HepG2 (cell line): ENCODE data around the gene FAM89B.
"Not testable (repeated sequence)": the region's sequence is repeated elsewhere in the genome, so short reads cannot be mapped to it uniquely, and the experiment has no call there.

Experiments used
- CTCF ChIP-seq: sonication (generic); formaldehyde crosslinking; IDR thresholded peaks from 2 replicates; pipeline ENCODE4 v1.5.0; 2020; ENCODE audit warnings: mild to moderate bottlenecking, missing genetic modification reagents, moderate library complexity
- EP300 ChIP-seq, 3 experiments: sonication (generic) in 1 of 3; formaldehyde crosslinking in 1 of 3; IDR thresholded peaks; 2 replicates each; pipeline versions ENCODE4 v1.5.1 to v1.6.1; 2011 to 2020; ENCODE audit warnings: low read depth in 2 of 3, low read length in 2 of 3, borderline replicate concordance in 1 of 3, improper control_type of control experiment in 1 of 3, mild to moderate bottlenecking in 1 of 3, missing genetic modification reagents in 1 of 3, moderate library complexity in 1 of 3
- KAT2B ChIP-seq: fragments of 150-350 bp; IDR thresholded peaks from 2 replicates; pipeline ENCODE4 v1.6.1; 2014; ENCODE audit warnings: low read depth, low read length, borderline replicate concordance
- NFE2L2 ChIP-seq: fragments of 150-350 bp; IDR thresholded peaks from 2 replicates; pipeline ENCODE4 v1.6.1; 2014; ENCODE audit warnings: low read length
- PHF5A ChIP-seq: IDR thresholded peaks from one replicate; pipeline ENCODE4 v1.6.1; 2018; ENCODE audit warnings: low read depth, missing genetic modification reagents; ENCODE audit not compliant: unreplicated experiment
- REST ChIP-seq, 2 experiments: IDR thresholded peaks; 2 replicates each; pipeline ENCODE4 v1.6.1; 2011 to 2012; ENCODE audit warnings: low read length in 2 of 2, borderline replicate concordance in 1 of 2, low read depth in 1 of 2, mild to moderate bottlenecking in 1 of 2, moderate library complexity in 1 of 2

- TF ChIP-seq PHF5A; NFE2L2; REST (IDR thresholded peaks at IDR 0.05; ENCODE audit: borderline replicate concordance in 1 of 2, low read depth in 1 of 2, low read length in 2 of 2); CTCF (CRISPR knock-in tag); EP300 (IDR thresholded peaks at IDR 0.05; ENCODE audit: low read depth in 2 of 2, low read length in 2 of 2); EP300 (CRISPR knock-in tag; IDR thresholded peaks at IDR 0.05; ENCODE audit: borderline replicate concordance); KAT2B: not testable (repeated sequence)
Measured at GRCh38 chr11:65564879-65565559, 7.3 kb upstream of the FAM89B start.
